SJSA1 (cell line): ENCODE measurements around the gene ST7L. TPM values are rescaled to one million over a fixed set of nuclear protein-coding genes. Genes with fewer than 3 reads are reported as not detected.

ENCODE experiments used
- total RNA-seq: library from RNA; depleted of rRNA; stranded (reverse); fragments of >200 nt; shearing (Covaris generic); gene quantifications from 2 replicates; pipeline ENCODE4 v1.2.3, GENCODE V29; 2014; rRNA removed

The ST7L gene
- total RNA-seq, 1 experiment from 2014 or later, result 28.4 TPM

Other genes starting within 250 kb of the ST7L start
- gene CTTNBP2NL, start 222.9 kb downstream of the ST7L start, total RNA-seq, result 13.0 and 15.9 TPM in 2 replicates
- 8.7 and 14.7 TPM in 2 replicates for gene WNT2B, start 110.2 kb downstream of the ST7L start, total RNA-seq
- 198 and 301 TPM in 2 replicates for gene CAPZA1, start 691 bp upstream of the ST7L start, total RNA-seq
- gene MOV10, start 55.5 kb upstream of the ST7L start, total RNA-seq, result 47.4 and 57.0 TPM in 2 replicates
- 555 and 570 TPM in 2 replicates for gene RHOC, start 88.0 kb upstream of the ST7L start, total RNA-seq
- not detected in 2 replicates for gene PPM1J, start 96.2 kb upstream of the ST7L start, total RNA-seq